Muscle layer of colon (tissue), 2 donors: ENCODE results near the gene PARP4.
"Not testable (repeated sequence)": the region's sequence is repeated elsewhere in the genome, so short reads cannot be mapped to it uniquely, and the experiment has no call there.

Source experiments
- H3K27ac ChIP-seq: one replicate; pipeline ENCODE4 v1.7.0; 2013; ENCODE audit warnings: low read depth, mild to moderate bottlenecking, low read length, moderate library complexity
- H3K27me3 ChIP-seq, 2 donors: one replicate each; pipeline ENCODE4 v1.7.0; 2013; ENCODE audit warnings: low read length in 2 of 2, mild to moderate bottlenecking in 2 of 2; ENCODE audit not compliant: insufficient read depth in 2 of 2, control insufficient read depth in 1 of 2
- H3K36me3 ChIP-seq: one replicate; pipeline ENCODE4 v1.7.0; 2013; ENCODE audit warnings: mild to moderate bottlenecking, low read length; ENCODE audit not compliant: insufficient read depth
- H3K4me1 ChIP-seq: one replicate; pipeline ENCODE4 v1.7.0; 2013; ENCODE audit warnings: mild to moderate bottlenecking, low read length; ENCODE audit not compliant: insufficient read depth
- H3K4me3 ChIP-seq, 2 donors: one replicate each; pipeline ENCODE4 v1.7.0; 2013; ENCODE audit warnings: low read length in 2 of 2, low read depth in 1 of 2, mild to moderate bottlenecking in 1 of 2, moderate library complexity in 1 of 2
- H3K9ac ChIP-seq: one replicate; pipeline ENCODE4 v1.7.0; 2013; ENCODE audit warnings: low read length
- H3K9me3 ChIP-seq: one replicate; pipeline ENCODE4 v1.7.0; 2013; ENCODE audit warnings: mild to moderate bottlenecking, low read length
- donor health status: abdominal sarcoma.
- donor health status: Adenocarcinoma of cecum.

The PARP4 gene

GRCh38 chr13:24385902-24386301 is 126.7 kb downstream of the PARP4 start:
- Histone ChIP-seq H3K9ac (no peak overlapping the region), H3K4me3 (no peak overlapping the region), H3K27ac (no peak overlapping the region), H3K9me3 (no peaks in the 10 kb centered on the region), H3K27me3 (no peaks in the 10 kb centered on the region), H3K4me1 (no peaks in the 10 kb centered on the region), H3K36me3 (no peaks in the 10 kb centered on the region)

- H3K27ac ChIP-seq, H3K4me1 ChIP-seq, H3K27me3 ChIP-seq, H3K9me3 ChIP-seq, H3K4me3 ChIP-seq, H3K36me3 ChIP-seq, H3K9ac ChIP-seq: not testable (repeated sequence)
Observed at GRCh38 chr13:24384946-24385345, 127.6 kb downstream of the PARP4 start.

- H3K9ac ChIP-seq, H3K9me3 ChIP-seq, H3K36me3 ChIP-seq: not testable (repeated sequence)
Observed at GRCh38 chr13:24384091-24384490, 128.5 kb downstream of the PARP4 start.

GRCh38 chr13:24381541-24382265 is 130.9 kb downstream of the PARP4 start:
- no peaks in the 10 kb centered on the region for H3K27me3 ChIP-seq

More at GRCh38 chr13:24384091-24384490, 128.5 kb downstream of the PARP4 start:
- H3K4me3 ChIP-seq, H3K4me1 ChIP-seq, H3K27ac ChIP-seq, H3K27me3 ChIP-seq: not testable (repeated sequence)

DNA sequence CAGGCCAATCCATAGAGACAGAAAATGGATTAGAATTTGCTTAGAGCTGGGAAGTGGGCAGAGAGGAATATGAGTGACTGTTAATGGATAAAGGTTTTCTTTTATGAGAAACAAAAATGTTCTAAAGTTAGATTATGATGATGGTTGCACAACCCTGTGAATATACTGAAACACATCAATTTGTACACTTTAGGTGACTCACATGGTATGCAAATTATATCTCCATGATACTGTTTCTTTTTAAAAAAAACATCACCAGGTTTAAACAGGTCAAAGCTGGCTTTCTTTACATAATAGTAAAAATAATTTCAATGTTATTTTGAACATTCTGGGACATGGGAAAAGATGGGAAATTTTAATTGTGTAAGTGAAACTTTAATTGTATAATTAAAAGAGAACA is 131.7 kb downstream of the PARP4 start:
- not testable (repeated sequence) for H3K4me1 ChIP-seq, H3K36me3 ChIP-seq, H3K9ac ChIP-seq, H3K4me3 ChIP-seq, H3K27me3 ChIP-seq, H3K9me3 ChIP-seq, H3K27ac ChIP-seq

More at GRCh38 chr13:24381541-24382265, 130.9 kb downstream of the PARP4 start:
- no peak overlapping the region for H3K9ac ChIP-seq
- no peak overlapping the region for H3K27ac ChIP-seq
- H3K36me3 ChIP-seq, result no peaks in the 10 kb centered on the region
- no peak overlapping the region for H3K4me3 ChIP-seq
- no peaks in the 10 kb centered on the region for H3K9me3 ChIP-seq
- no peaks in the 10 kb centered on the region for H3K4me1 ChIP-seq

DNA sequence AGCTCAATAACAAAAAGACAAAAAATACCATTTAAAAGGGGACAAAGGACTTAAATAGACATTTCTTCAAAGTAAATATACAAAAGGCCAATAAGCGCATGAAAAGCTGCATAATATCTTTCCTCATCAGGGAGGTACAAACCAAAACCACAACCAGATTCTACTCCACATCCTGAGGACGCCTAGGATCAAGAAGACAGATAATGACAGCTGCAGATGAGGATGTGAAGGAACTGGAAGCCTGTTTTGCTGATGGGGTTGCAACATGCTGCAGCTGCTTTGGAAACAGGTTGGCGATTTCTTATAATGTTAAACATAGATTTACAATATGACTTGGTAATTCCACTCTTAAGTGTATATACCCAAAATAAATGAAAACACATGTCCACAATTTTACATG is 132.4 kb downstream of the PARP4 start:
- H3K4me3 ChIP-seq, H3K4me1 ChIP-seq, H3K9ac ChIP-seq, H3K27ac ChIP-seq, H3K36me3 ChIP-seq, H3K9me3 ChIP-seq, H3K27me3 ChIP-seq: not testable (repeated sequence)

GRCh38 chr13:24371273-24371672 is 141.3 kb downstream of the PARP4 start:
- not testable (repeated sequence) for H3K9me3 ChIP-seq, H3K27ac ChIP-seq, H3K36me3 ChIP-seq, H3K9ac ChIP-seq, H3K27me3 ChIP-seq, H3K4me3 ChIP-seq, H3K4me1 ChIP-seq
